Parathyroid adenoma (tissue), 2 donors: ENCODE measurements around the gene RNFT2.

Experiments used
- H2AFZ ChIP-seq: fragments of 300-600 bp; sonication (generic); one replicate; pipeline ENCODE4 v1.7.0; 2017; ENCODE audit warnings: antibody characterized with exemption, mild to moderate bottlenecking
- H3K27ac ChIP-seq: fragments of 300-600 bp; sonication (generic); one replicate; pipeline ENCODE4 v1.7.0; 2017
- H3K27me3 ChIP-seq: fragments of 300-600 bp; sonication (generic); one replicate; pipeline ENCODE4 v1.7.0; 2017; ENCODE audit warnings: low read length; ENCODE audit not compliant: control insufficient read depth, insufficient read depth
- H3K36me3 ChIP-seq: fragments of 300-600 bp; sonication (generic); one replicate; pipeline ENCODE4 v1.7.0; 2017; ENCODE audit warnings: low read length; ENCODE audit not compliant: control insufficient read depth, insufficient read depth
- H3K4me1 ChIP-seq: fragments of 300-600 bp; sonication (generic); one replicate; pipeline ENCODE4 v1.7.0; 2017; ENCODE audit warnings: control low read depth
- H3K4me2 ChIP-seq: fragments of 300-600 bp; sonication (generic); one replicate; pipeline ENCODE4 v1.7.0; 2017; ENCODE audit warnings: low read length
- H3K4me3 ChIP-seq: fragments of 300-600 bp; sonication (generic); one replicate; pipeline ENCODE4 v1.7.0; 2017; ENCODE audit warnings: low read depth, low read length
- H3K79me2 ChIP-seq: fragments of 300-600 bp; sonication (generic); one replicate; pipeline ENCODE4 v1.7.0; 2017; ENCODE audit warnings: control low read depth
- H3K9ac ChIP-seq: fragments of 300-600 bp; sonication (generic); one replicate; pipeline ENCODE4 v1.7.0; 2017; ENCODE audit warnings: mild to moderate bottlenecking
- H3K9me3 ChIP-seq: fragments of 300-600 bp; sonication (generic); one replicate; pipeline ENCODE4 v1.7.0; 2017; ENCODE audit warnings: low read length; ENCODE audit not compliant: control insufficient read depth
- TF ChIP-seq, protein P1 (sequence below): fragments of 300-600 bp; sonication (generic); IDR thresholded peaks from one replicate; pipeline ENCODE4 v1.7.0; 2017; ENCODE audit warnings: antibody characterized with exemption, mild to moderate bottlenecking
- donor health status: primary hyperparathyroidism.

Gene RNFT2

DNA sequence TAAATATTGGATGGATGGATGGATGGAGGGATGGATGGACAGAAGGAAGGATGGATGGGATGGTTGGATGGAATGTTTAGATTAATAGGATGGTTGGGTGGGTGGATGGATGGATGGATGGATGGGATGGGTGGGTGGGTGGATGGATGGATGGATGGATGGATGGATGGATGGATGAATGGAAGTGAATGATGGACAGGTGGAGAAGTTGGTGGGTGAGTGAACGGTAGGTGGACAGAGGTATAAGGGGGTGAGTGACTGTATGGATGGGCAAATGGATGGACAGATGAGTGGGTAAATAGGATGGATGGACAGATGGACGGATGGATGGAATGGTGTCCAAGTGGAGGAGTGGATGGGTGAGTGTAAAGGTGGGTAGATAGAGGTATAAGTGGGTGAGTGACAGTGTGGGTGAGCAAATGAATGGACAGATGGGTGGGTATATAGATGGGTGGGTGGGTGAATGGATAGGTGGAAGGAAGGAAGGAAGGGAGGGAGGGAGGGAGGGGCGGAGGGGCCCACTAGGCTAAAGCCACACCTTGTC is 101.2 kb downstream of the RNFT2 start:
- Histone ChIP-seq H3K36me3 (no peaks in the 10 kb centered on the region), H3K27me3 (no peaks in the 10 kb centered on the region), H3K79me2 (no peaks in the 10 kb centered on the region), H3K4me1 (no peaks in the 10 kb centered on the region), H3K4me2 (no peak overlapping the region), H2AFZ (no peak overlapping the region), H3K4me3 (no peak overlapping the region), H3K27ac (no peak overlapping the region), H3K9me3 (no peaks in the 10 kb centered on the region), H3K9ac (no peak overlapping the region)
- TF ChIP-seq, protein P1, sequence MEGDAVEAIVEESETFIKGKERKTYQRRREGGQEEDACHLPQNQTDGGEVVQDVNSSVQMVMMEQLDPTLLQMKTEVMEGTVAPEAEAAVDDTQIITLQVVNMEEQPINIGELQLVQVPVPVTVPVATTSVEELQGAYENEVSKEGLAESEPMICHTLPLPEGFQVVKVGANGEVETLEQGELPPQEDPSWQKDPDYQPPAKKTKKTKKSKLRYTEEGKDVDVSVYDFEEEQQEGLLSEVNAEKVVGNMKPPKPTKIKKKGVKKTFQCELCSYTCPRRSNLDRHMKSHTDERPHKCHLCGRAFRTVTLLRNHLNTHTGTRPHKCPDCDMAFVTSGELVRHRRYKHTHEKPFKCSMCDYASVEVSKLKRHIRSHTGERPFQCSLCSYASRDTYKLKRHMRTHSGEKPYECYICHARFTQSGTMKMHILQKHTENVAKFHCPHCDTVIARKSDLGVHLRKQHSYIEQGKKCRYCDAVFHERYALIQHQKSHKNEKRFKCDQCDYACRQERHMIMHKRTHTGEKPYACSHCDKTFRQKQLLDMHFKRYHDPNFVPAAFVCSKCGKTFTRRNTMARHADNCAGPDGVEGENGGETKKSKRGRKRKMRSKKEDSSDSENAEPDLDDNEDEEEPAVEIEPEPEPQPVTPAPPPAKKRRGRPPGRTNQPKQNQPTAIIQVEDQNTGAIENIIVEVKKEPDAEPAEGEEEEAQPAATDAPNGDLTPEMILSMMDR, result no peak

DNA sequence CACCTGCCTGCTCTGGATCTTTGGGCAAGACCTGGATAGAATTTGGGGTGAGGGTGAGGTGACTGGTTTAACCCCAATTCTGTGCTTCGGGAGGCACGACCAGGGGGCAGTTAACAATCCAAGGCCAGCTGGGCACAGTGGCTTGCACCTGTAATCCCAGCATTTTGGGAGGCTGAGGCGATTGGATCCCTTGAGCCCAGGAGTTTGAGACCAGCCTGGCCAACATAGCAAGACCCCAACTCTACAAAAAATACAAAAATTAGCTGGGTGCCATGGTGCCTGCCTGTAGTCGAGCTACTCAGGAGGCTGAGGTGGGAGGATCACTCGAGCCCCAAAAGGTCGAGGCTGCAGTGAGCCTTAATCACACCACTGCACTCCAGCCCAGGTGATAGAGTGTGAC is 105.0 kb downstream of the RNFT2 start:
- no peaks in the 10 kb centered on the region for H3K79me2 ChIP-seq
- H3K4me2 ChIP-seq, result no peak overlapping the region
- TF ChIP-seq, protein P1, result no peak
- H3K4me3 ChIP-seq, result no peak overlapping the region
- no peak overlapping the region for H2AFZ ChIP-seq
- H3K27ac ChIP-seq, result no peak overlapping the region
- H3K27me3 ChIP-seq, result no peaks in the 10 kb centered on the region
- H3K36me3 ChIP-seq, result no peaks in the 10 kb centered on the region
- no peaks in the 10 kb centered on the region for H3K9me3 ChIP-seq
- H3K4me1 ChIP-seq, result no peaks in the 10 kb centered on the region
- H3K9ac ChIP-seq, result no peak overlapping the region

DNA sequence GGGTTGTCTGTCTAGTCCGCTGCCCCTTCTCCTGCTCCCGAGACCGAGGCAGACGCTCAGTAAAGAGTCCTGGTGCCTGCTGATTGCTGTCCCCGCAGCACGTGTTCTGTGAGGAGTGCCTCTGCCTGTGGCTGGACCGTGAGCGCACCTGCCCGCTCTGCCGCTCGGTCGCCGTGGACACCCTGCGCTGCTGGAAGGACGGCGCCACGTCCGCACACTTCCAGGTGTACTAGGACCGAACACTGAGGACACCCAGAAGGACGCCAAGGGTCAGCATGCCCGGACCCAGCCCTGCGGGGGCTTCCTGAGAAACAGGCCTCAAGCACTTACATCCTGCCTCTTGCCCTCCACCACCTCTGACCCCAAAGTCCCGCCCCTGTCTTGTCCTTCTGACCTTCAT is 111.1 kb downstream of the RNFT2 start:
- Histone ChIP-seq H3K27ac (no peak overlapping the region), H3K27me3 (no peaks in the 10 kb centered on the region), H3K9me3 (no peaks in the 10 kb centered on the region), H3K4me3 (no peak overlapping the region), H3K4me1 (no peaks in the 10 kb centered on the region), H3K9ac (no peak overlapping the region), H2AFZ (no peak overlapping the region), H3K36me3 (no peaks in the 10 kb centered on the region), H3K4me2 (no peak overlapping the region), H3K79me2 (no peaks in the 10 kb centered on the region)
- TF ChIP-seq, protein P1, result no peak

DNA sequence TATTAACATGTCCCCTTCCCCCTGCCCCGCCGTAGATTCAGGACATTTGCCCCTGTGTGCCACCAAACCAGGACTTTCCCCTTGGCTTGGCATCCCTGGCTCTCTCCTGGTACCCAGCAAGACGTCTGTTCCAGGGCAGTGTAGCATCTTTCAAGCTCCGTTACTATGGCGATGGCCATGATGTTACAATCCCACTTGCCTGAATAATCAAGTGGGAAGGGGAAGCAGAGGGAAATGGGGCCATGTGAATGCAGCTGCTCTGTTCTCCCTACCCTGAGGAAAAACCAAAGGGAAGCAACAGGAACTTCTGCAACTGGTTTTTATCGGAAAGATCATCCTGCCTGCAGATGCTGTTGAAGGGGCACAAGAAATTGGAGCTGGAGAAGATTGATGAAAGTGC is 114.2 kb downstream of the RNFT2 start:
- Histone ChIP-seq H3K4me3 (no peak overlapping the region), H3K27me3 (no peaks in the 10 kb centered on the region), H3K9me3 (no peaks in the 10 kb centered on the region), H3K4me2 (no peak overlapping the region), H3K27ac (no peak overlapping the region), H2AFZ (no peak overlapping the region), H3K4me1 (no peaks in the 10 kb centered on the region), H3K79me2 (no peaks in the 10 kb centered on the region), H3K36me3 (no peaks in the 10 kb centered on the region), H3K9ac (no peak overlapping the region)
- TF ChIP-seq, protein P1, result no peak

DNA sequence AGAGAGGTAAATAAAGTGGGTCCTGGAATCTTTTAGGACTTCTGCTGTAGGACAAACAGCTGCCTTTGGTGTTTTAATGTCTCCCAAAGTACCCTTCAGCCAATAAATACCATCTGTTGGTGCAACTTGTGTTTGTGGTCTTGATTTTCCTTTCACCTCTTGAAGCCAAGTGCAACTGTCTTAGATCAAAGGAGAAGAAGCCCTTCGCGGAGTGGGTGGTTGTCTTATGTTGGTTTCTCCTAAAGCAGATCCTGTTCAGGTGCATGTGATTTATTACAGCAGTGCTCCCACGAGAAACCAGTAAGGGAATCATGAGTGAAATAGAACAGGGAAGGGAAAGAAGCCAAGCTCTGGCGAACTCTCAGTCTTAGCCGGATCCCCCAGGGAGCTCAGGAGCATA is 115.4 kb downstream of the RNFT2 start:
- Histone ChIP-seq H3K36me3 (no peaks in the 10 kb centered on the region), H3K4me2 (no peak overlapping the region), H3K27me3 (no peaks in the 10 kb centered on the region), H3K9ac (no peak overlapping the region), H3K4me1 (no peaks in the 10 kb centered on the region), H3K4me3 (no peak overlapping the region), H3K9me3 (no peaks in the 10 kb centered on the region), H3K79me2 (no peaks in the 10 kb centered on the region), H2AFZ (no peak overlapping the region), H3K27ac (no peak overlapping the region)
- TF ChIP-seq, protein P1, result no peak
